Nephron (organoid): Measurements from ENCODE around the gene NGF.
"Not testable (repeated sequence)": the region's sequence is repeated elsewhere in the genome, so short reads cannot be mapped to it uniquely, and the experiment has no call there.

Source experiments
- H3K27ac Mint-ChIP-seq, 3 experiments: 2 replicates each; pipeline ENCODE4 v1.8.0; 2020; ENCODE audit warnings: mixed read lengths in 3 of 3, mild to moderate bottlenecking in 2 of 3, moderate library complexity in 1 of 3
- H3K27me3 Mint-ChIP-seq: 2 replicates; pipeline ENCODE4 v1.8.0; 2021; ENCODE audit warnings: low read depth, mild to moderate bottlenecking, moderate library complexity, mixed read lengths
- H3K36me3 Mint-ChIP-seq: 2 replicates; pipeline ENCODE4 v1.8.0; 2020; ENCODE audit warnings: low read depth, mixed read lengths
- H3K4me1 Mint-ChIP-seq: 2 replicates; pipeline ENCODE4 v1.8.0; 2020; ENCODE audit warnings: mixed read lengths
- H3K4me3 Mint-ChIP-seq, 3 experiments: 2 replicates each; pipeline ENCODE4 v1.8.0; 2020; ENCODE audit warnings: mild to moderate bottlenecking in 3 of 3, mixed read lengths in 3 of 3, moderate library complexity in 2 of 3
- H3K9me3 Mint-ChIP-seq: 2 replicates; pipeline ENCODE4 v1.8.0; 2020; ENCODE audit warnings: mixed read lengths
- CTCF ChIP-seq, 3 experiments: fragments of 200-600 bp; sonication (generic); IDR thresholded peaks; one replicate each; pipeline ENCODE4 v1.5.0; 2021; ENCODE audit warnings: antibody characterized with exemption in 3 of 3; ENCODE audit not compliant: unreplicated experiment in 3 of 3

The NGF gene

GRCh38 chr1:115311474-115311989, 26.5 kb downstream of the NGF start:
- Mint-ChIP-seq H3K36me3 (no peaks in the 10 kb centered on the region), H3K4me3 (no peak overlapping the region), H3K27me3 (no peaks in the 10 kb centered on the region), H3K9me3 (no peaks in the 10 kb centered on the region), H3K27ac (peak overlapping the region; percentile 23 to 46 (median 23)), H3K4me1 (peaks cover 33% of the 10 kb centered on the region)
- TF ChIP-seq CTCF (IDR thresholded peaks at IDR 0.05; ENCODE audit: unreplicated experiment in 3 of 3) = no peak

GRCh38 chr1:115310581-115311473, 27.2 kb downstream of the NGF start:
- H3K4me1 Mint-ChIP-seq = peaks cover 37% of the 10 kb centered on the region
- peak overlapping the region; percentile 23 to 46 (median 23) for H3K27ac Mint-ChIP-seq
- H3K9me3 Mint-ChIP-seq = no peaks in the 10 kb centered on the region
- no peak overlapping the region for H3K4me3 Mint-ChIP-seq
- TF ChIP-seq CTCF (IDR thresholded peaks at IDR 0.05; ENCODE audit: unreplicated experiment in 3 of 3) = no peak
- no peaks in the 10 kb centered on the region for H3K27me3 Mint-ChIP-seq
- no peaks in the 10 kb centered on the region for H3K36me3 Mint-ChIP-seq

- H3K36me3 Mint-ChIP-seq, H3K27me3 Mint-ChIP-seq, H3K27ac Mint-ChIP-seq, H3K9me3 Mint-ChIP-seq, H3K4me3 Mint-ChIP-seq: not testable (repeated sequence)
- peaks cover 41% of the 10 kb centered on the region for H3K4me1 Mint-ChIP-seq
Observed at GRCh38 chr1:115309504-115309903, 28.5 kb downstream of the NGF start.

- no peak overlapping the region for H3K4me3 Mint-ChIP-seq
- no peak overlapping the region for H3K27ac Mint-ChIP-seq
- no peaks in the 10 kb centered on the region for H3K9me3 Mint-ChIP-seq
- peaks cover 37% of the 10 kb centered on the region for H3K4me1 Mint-ChIP-seq
- H3K27me3 Mint-ChIP-seq = no peaks in the 10 kb centered on the region
- H3K36me3 Mint-ChIP-seq = no peaks in the 10 kb centered on the region
- no peak for TF ChIP-seq CTCF (IDR thresholded peaks at IDR 0.05; ENCODE audit: unreplicated experiment in 3 of 3)
Observed at GRCh38 chr1:115308969-115309368, 29.1 kb downstream of the NGF start.

- H3K4me3 Mint-ChIP-seq = no peak overlapping the region
- no peaks in the 10 kb centered on the region for H3K9me3 Mint-ChIP-seq
- H3K27ac Mint-ChIP-seq = no peak overlapping the region
- H3K27me3 Mint-ChIP-seq = no peaks in the 10 kb centered on the region
- no peak for TF ChIP-seq CTCF (IDR thresholded peaks at IDR 0.05; ENCODE audit: unreplicated experiment in 3 of 3)
- peaks cover 29% of the 10 kb centered on the region for H3K4me1 Mint-ChIP-seq
- no peaks in the 10 kb centered on the region for H3K36me3 Mint-ChIP-seq
Observed at GRCh38 chr1:115307661-115308060, 30.4 kb downstream of the NGF start.

GRCh38 chr1:115306146-115306545, 31.9 kb downstream of the NGF start:
- no peak for TF ChIP-seq CTCF (IDR thresholded peaks at IDR 0.05; ENCODE audit: unreplicated experiment in 3 of 3)
- no peaks in the 10 kb centered on the region for H3K36me3 Mint-ChIP-seq
- peaks cover 24% of the 10 kb centered on the region for H3K4me1 Mint-ChIP-seq
- no peak overlapping the region for H3K4me3 Mint-ChIP-seq
- no peaks in the 10 kb centered on the region for H3K27me3 Mint-ChIP-seq
- H3K9me3 Mint-ChIP-seq = no peaks in the 10 kb centered on the region
- H3K27ac Mint-ChIP-seq = no peak overlapping the region
